HG03103 (cell line): Measurements from ENCODE around the gene ZIM2.

Experiments
- ATAC-seq: cut with Tn5 transposase; IDR thresholded peaks from one replicate; pipeline ENCODE4 v1.9.1; 2021; ENCODE audit warnings: low read depth; ENCODE audit not compliant: unreplicated experiment

ZIM2 gene

GRCh38 chr19:56839652-56840450 is 675 bp downstream of the ZIM2 start:
- ATAC-seq: no peak

- ATAC-seq: no peak
These were observed 1.4 kb downstream of the ZIM2 start for GRCh38 chr19:56838909-56839651.

GRCh38 chr19:56838024-56838908 is 2.3 kb downstream of the ZIM2 start:
- no peak for ATAC-seq

- no peak for ATAC-seq
These were observed 3.0 kb downstream of the ZIM2 start for GRCh38 chr19:56837492-56838023.

GRCh38 chr19:56837004-56837403 is 3.5 kb downstream of the ZIM2 start:
- ATAC-seq: no peak

- ATAC-seq: no peak
These were observed 4.5 kb downstream of the ZIM2 start for GRCh38 chr19:56836059-56836458.

GRCh38 chr19:56835401-56835800 is 5.1 kb downstream of the ZIM2 start:
- ATAC-seq: no peak

GRCh38 chr19:56834564-56835375 is 5.8 kb downstream of the ZIM2 start:
- no peak for ATAC-seq

GRCh38 chr19:56832352-56832928 is 8.1 kb downstream of the ZIM2 start:
- no peak for ATAC-seq

- ATAC-seq: no peak
These were observed 9.3 kb downstream of the ZIM2 start for GRCh38 chr19:56831255-56831654.

GRCh38 chr19:56829596-56829995 is 10.9 kb downstream of the ZIM2 start:
- no peak for ATAC-seq

GRCh38 chr19:56827708-56828107 is 12.8 kb downstream of the ZIM2 start:
- no peak for ATAC-seq

GRCh38 chr19:56823956-56824355 is 16.6 kb downstream of the ZIM2 start:
- no peak for ATAC-seq

GRCh38 chr19:56823417-56823816 is 17.1 kb downstream of the ZIM2 start:
- ATAC-seq: no peak

GRCh38 chr19:56822755-56823154 is 17.8 kb downstream of the ZIM2 start:
- no peak for ATAC-seq

- ATAC-seq: no peak
These were observed 18.9 kb downstream of the ZIM2 start for GRCh38 chr19:56821675-56822074.

GRCh38 chr19:56821209-56821608 is 19.3 kb downstream of the ZIM2 start:
- ATAC-seq: no peak

- ATAC-seq: no peak
These were observed 21.4 kb downstream of the ZIM2 start for GRCh38 chr19:56819166-56819565.

GRCh38 chr19:56814656-56815055 is 25.9 kb downstream of the ZIM2 start:
- ATAC-seq: no peak

- no peak for ATAC-seq
These were observed 27.0 kb downstream of the ZIM2 start for GRCh38 chr19:56813531-56813930.
